OCI-LY1 (cell line): Measurements from ENCODE around the gene DUSP9.

Experiments used
- H2AFZ ChIP-seq: fragments of 200-600 bp; sonication (generic), shearing (Covaris generic); 2 replicates; pipeline ENCODE4 v1.6.0; 2014; ENCODE audit warnings: antibody characterized with exemption, mild to moderate bottlenecking, low read length
- H3F3A ChIP-seq: fragments of 200-600 bp; sonication (generic), shearing (Covaris generic); 2 replicates; pipeline ENCODE4 v1.6.0; 2014; ENCODE audit warnings: mild to moderate bottlenecking, antibody characterized with exemption, low read length, moderate library complexity; ENCODE audit not compliant: insufficient read depth
- H3K27ac ChIP-seq: fragments of 200-600 bp; sonication (generic); 2 replicates; pipeline ENCODE4 v1.5.1; 2014; ENCODE audit warnings: low read length, mixed run types, mild to moderate bottlenecking, low read depth; ENCODE audit not compliant: poor library complexity, severe bottlenecking
- H3K27me3 ChIP-seq: fragments of 200-600 bp; sonication (generic); 2 replicates; pipeline ENCODE4 v1.6.0; 2014; ENCODE audit warnings: antibody characterized with exemption, mild to moderate bottlenecking, low read length, moderate library complexity; ENCODE audit not compliant: insufficient read depth
- H3K36me3 ChIP-seq: fragments of 200-600 bp; sonication (generic); 2 replicates; pipeline ENCODE4 v1.6.1; 2014; ENCODE audit warnings: mild to moderate bottlenecking, antibody characterized with exemption, low read length, moderate library complexity, mixed read lengths; ENCODE audit not compliant: insufficient read depth
- H3K4me1 ChIP-seq: fragments of 200-600 bp; sonication (generic); 2 replicates; pipeline ENCODE4 v1.5.1; 2014; ENCODE audit warnings: mild to moderate bottlenecking, low read length, moderate library complexity; ENCODE audit not compliant: insufficient read depth, severe bottlenecking
- H3K4me2 ChIP-seq: fragments of 200-600 bp; sonication (generic), shearing (Covaris generic); 2 replicates; pipeline ENCODE4 v1.6.1; 2014; ENCODE audit warnings: low read length
- H3K4me3 ChIP-seq: fragments of 200-600 bp; sonication (generic); 2 replicates; pipeline ENCODE4 v1.5.1; 2014; ENCODE audit warnings: low read length, low read depth, mild to moderate bottlenecking, mixed read lengths; ENCODE audit not compliant: poor library complexity, severe bottlenecking
- H3K79me2 ChIP-seq: fragments of 200-600 bp; shearing (Covaris generic); 2 replicates; pipeline ENCODE4 v1.6.1; 2016; ENCODE audit warnings: mixed run types, low read length, mixed read lengths; ENCODE audit not compliant: insufficient read depth
- H3K9ac ChIP-seq: fragments of 200-600 bp; sonication (generic), shearing (Covaris generic); 2 replicates; pipeline ENCODE4 v1.6.1; 2014; ENCODE audit warnings: mild to moderate bottlenecking, low read length, mixed read lengths
- H3K9me2 ChIP-seq: fragments of 200-600 bp; sonication (generic), shearing (Covaris generic); 2 replicates; pipeline ENCODE4 v1.6.1; 2014; ENCODE audit warnings: low read depth, mild to moderate bottlenecking, low read length, mixed read lengths
- H3K9me3 ChIP-seq: fragments of 200-600 bp; shearing (Covaris generic); 2 replicates; pipeline ENCODE4 v1.6.1; 2014; ENCODE audit warnings: low read length, mixed read lengths
- H4K20me1 ChIP-seq: fragments of 200-600 bp; sonication (generic), shearing (Covaris generic); 2 replicates; pipeline ENCODE4 v1.6.0; 2016; ENCODE audit warnings: mild to moderate bottlenecking, low read length; ENCODE audit not compliant: insufficient read depth
- EZH2 ChIP-seq: fragments of 200-600 bp; sonication (generic), shearing (Covaris generic); IDR thresholded peaks from 2 replicates; pipeline ENCODE4 v1.8.0; 2017; ENCODE audit warnings: borderline replicate concordance, mixed run types, mild to moderate bottlenecking, antibody characterized with exemption, low read length, moderate library complexity, mixed read lengths
- TF ChIP-seq, protein P1 (sequence below): fragments of 200-600 bp; sonication (generic), shearing (Covaris generic); IDR thresholded peaks from 2 replicates; pipeline ENCODE4 v1.5.1; 2017; ENCODE audit warnings: mild to moderate bottlenecking, antibody characterized with exemption, low read length, moderate library complexity, mixed read lengths

Gene DUSP9

DNA sequence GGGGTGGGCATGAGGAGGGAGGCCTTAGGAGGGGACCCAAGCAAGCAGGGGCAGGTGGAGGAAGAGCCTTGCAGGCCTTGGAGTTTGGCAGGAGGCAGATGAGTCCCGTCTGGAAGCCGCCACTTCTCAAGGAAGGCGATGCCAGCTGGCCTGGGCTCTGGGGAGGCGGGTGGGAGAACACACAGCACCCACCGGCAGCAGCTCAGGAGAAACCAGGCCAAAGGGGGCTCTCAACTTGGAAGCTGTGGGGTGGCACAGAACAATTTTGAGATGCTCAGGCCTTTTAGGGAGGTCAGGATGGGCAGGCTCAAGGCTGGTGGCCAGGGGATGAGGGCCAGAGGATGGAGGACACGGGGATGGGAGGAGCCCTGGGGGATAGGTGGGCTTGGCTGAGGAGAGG, 11.6 kb upstream of the DUSP9 start:
- Histone ChIP-seq H2AFZ (no peak overlapping the region), H4K20me1 (no peaks in the 10 kb centered on the region), H3K9ac (no peak overlapping the region), H3K27ac (no peak overlapping the region), H3K27me3 (no peaks in the 10 kb centered on the region; the same call in 1 of the 2 replicates), H3K4me1 (no peaks in the 10 kb centered on the region), H3K36me3 (no peaks in the 10 kb centered on the region), H3K9me2 (no peaks in the 10 kb centered on the region), H3K4me2 (no peak overlapping the region), H3K4me3 (no peak overlapping the region), H3K9me3 (no peaks in the 10 kb centered on the region), H3F3A (no peaks in the 10 kb centered on the region), H3K79me2 (no peaks in the 10 kb centered on the region)
- no peak for TF ChIP-seq EZH2
- TF ChIP-seq, protein P1, sequence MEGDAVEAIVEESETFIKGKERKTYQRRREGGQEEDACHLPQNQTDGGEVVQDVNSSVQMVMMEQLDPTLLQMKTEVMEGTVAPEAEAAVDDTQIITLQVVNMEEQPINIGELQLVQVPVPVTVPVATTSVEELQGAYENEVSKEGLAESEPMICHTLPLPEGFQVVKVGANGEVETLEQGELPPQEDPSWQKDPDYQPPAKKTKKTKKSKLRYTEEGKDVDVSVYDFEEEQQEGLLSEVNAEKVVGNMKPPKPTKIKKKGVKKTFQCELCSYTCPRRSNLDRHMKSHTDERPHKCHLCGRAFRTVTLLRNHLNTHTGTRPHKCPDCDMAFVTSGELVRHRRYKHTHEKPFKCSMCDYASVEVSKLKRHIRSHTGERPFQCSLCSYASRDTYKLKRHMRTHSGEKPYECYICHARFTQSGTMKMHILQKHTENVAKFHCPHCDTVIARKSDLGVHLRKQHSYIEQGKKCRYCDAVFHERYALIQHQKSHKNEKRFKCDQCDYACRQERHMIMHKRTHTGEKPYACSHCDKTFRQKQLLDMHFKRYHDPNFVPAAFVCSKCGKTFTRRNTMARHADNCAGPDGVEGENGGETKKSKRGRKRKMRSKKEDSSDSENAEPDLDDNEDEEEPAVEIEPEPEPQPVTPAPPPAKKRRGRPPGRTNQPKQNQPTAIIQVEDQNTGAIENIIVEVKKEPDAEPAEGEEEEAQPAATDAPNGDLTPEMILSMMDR: no peak

DNA sequence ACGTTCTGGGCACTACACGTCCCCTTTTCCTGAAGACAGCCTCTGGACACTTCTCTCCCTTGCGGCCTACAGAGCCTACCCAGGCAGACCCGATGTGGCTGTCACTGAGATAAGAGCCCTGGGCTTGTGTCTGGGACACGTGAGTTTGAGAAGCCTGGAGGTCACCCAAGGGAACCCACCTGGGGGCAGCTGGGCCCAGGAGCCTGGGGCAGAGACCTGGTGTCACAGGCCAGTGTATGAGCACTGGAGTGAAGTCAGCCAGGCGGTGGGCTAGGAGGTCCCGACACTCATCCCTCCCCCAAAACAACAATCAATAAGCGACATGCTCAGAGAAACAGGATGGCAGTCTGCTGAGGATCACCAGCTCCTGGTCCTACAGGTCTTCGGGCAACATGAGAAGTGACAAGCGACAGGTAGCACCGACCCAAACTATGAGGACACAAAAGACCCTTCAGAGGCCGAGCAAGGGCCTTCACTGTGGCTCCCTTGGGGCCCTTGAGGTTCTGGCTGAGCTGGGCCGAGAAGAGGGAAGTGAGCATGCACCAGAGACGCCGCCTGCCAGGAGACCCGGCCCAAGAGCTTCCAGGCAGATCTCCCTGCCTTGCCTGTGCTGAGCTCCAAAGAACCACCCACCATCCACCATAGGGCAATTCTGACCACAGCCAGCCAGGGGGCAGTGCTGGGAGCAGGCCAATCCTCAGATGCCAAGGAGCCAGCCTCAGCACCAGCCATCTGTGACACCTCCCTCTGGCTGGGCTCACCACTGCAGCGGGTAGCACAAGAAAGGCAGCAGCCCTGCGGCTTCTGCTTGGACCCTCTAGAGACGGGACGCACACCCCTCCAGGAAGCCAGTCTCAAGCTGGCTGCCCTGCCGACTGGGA, 11.0 kb upstream of the DUSP9 start:
- no peak overlapping the region for H3K4me2 ChIP-seq
- H4K20me1 ChIP-seq: no peaks in the 10 kb centered on the region
- no peak overlapping the region for H2AFZ ChIP-seq
- no peaks in the 10 kb centered on the region for H3F3A ChIP-seq
- no peaks in the 10 kb centered on the region for H3K79me2 ChIP-seq
- no peak overlapping the region for H3K27ac ChIP-seq
- no peaks in the 10 kb centered on the region for H3K36me3 ChIP-seq
- H3K4me3 ChIP-seq: no peak overlapping the region
- TF ChIP-seq, protein P1: peak; percentile 52
- no peak for TF ChIP-seq EZH2
- H3K9me3 ChIP-seq: no peaks in the 10 kb centered on the region
- H3K27me3 ChIP-seq: no peaks in the 10 kb centered on the region; the same call in 1 of the 2 replicates
- no peak overlapping the region for H3K9ac ChIP-seq
- no peaks in the 10 kb centered on the region for H3K9me2 ChIP-seq
- H3K4me1 ChIP-seq: no peaks in the 10 kb centered on the region

DNA sequence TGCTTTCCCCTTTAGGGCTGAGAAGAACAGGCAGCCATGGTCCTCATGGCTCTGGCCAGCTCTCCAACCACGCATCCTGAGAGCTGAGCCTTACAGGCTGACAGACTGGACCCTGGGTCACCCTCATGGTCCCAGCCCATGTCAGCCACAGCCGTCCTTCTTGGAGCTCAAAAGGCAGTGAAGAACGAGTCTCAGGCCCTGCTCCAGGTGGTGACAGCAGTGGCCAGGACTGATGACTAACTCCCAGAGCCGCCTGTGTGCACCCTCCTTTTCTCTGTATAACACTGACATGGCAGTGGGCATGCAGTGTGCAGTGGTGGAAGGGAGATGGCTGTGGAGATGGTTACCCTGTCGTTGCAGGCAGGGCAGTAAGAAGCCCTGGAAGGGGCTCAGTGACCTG, 10.3 kb upstream of the DUSP9 start:
- no peaks in the 10 kb centered on the region for H3K36me3 ChIP-seq
- H3K9ac ChIP-seq: no peak overlapping the region
- H2AFZ ChIP-seq: no peak overlapping the region
- H3K4me2 ChIP-seq: no peak overlapping the region
- no peaks in the 10 kb centered on the region for H3K4me1 ChIP-seq
- H3K9me2 ChIP-seq: no peaks in the 10 kb centered on the region
- no peaks in the 10 kb centered on the region for H3K9me3 ChIP-seq
- TF ChIP-seq, protein P1: no peak
- TF ChIP-seq EZH2: no peak
- no peak overlapping the region for H3K27ac ChIP-seq
- no peaks in the 10 kb centered on the region for H4K20me1 ChIP-seq
- no peaks in the 10 kb centered on the region for H3K79me2 ChIP-seq
- H3K4me3 ChIP-seq: no peak overlapping the region
- no peaks in the 10 kb centered on the region for H3F3A ChIP-seq
- no peaks in the 10 kb centered on the region; the same call in 1 of the 2 replicates for H3K27me3 ChIP-seq
